H1 (cell line): ENCODE measurements around the gene NLRC3. TPM values are rescaled to one million over a fixed set of nuclear protein-coding genes. Genes with fewer than 3 reads are reported as not detected.

Experiments used
- CTCF ChIA-PET: fragments of 300-600 bp; sonication (Branson Sonifier 250); formaldehyde crosslinking; loops from one replicate; lab custom pipeline; 2021; ENCODE audit not compliant: partially characterized antibody; lab: Charles Lee
- POLR2A ChIA-PET: fragments of 300-600 bp; sonication (Branson Sonifier 250); formaldehyde crosslinking; loops from one replicate; lab custom pipeline; 2021; ENCODE audit warnings: inconsistent platforms; ENCODE audit not compliant: partially characterized antibody; lab: Charles Lee
- DNase-seq, 2 experiments: peaks; one replicate each; pipeline versions ENCODE4 v3.0.0 to v3.0.0-alpha.2; 2010 to 2022; ENCODE audit warnings: low spot score in 2 of 2, low read depth in 1 of 2, mixed read lengths in 1 of 2
- FAIRE-seq: peaks from 2 replicates; lab custom pipeline; 2011; peaks lifted over from hg19 to GRCh38; lab: Jason Lieb, UNC
- H2AFZ ChIP-seq: 2 replicates; pipeline ENCODE4 v1.8.1; 2012; ENCODE audit warnings: low read length, inconsistent platforms
- H2AK5ac ChIP-seq: 2 replicates; pipeline ENCODE4 v1.6.1; 2013; ENCODE audit warnings: low read depth, low read length
- H2BK120ac ChIP-seq: replicated peaks from 2 replicates; pipeline ENCODE3; 2013; ENCODE audit warnings: low read depth, low read length, inconsistent platforms
- H2BK12ac ChIP-seq: 2 replicates; pipeline ENCODE4 v1.6.1; 2013; ENCODE audit warnings: low read depth, low read length
- H2BK15ac ChIP-seq: 2 replicates; pipeline ENCODE4 v1.6.1; 2013; ENCODE audit warnings: low read length
- H2BK20ac ChIP-seq: 2 replicates; pipeline ENCODE4 v1.6.1; 2013; ENCODE audit warnings: low read length
- H2BK5ac ChIP-seq: 2 replicates; pipeline ENCODE4 v1.6.1; 2013; ENCODE audit warnings: low read depth, low read length
- H3K14ac ChIP-seq: 2 replicates; pipeline ENCODE4 v1.6.1; 2013; ENCODE audit warnings: inconsistent platforms; ENCODE audit not compliant: insufficient read length
- H3K18ac ChIP-seq: 2 replicates; pipeline ENCODE4 v1.6.1; 2013; ENCODE audit warnings: low read length; ENCODE audit errors: extremely low read depth
- H3K23ac ChIP-seq: 2 replicates; pipeline ENCODE4 v1.6.1; 2013; ENCODE audit warnings: inconsistent platforms; ENCODE audit not compliant: insufficient read length
- H3K23me2 ChIP-seq: 2 replicates; pipeline ENCODE4 v1.6.1; 2013; ENCODE audit warnings: low read depth, low read length
- H3K27ac ChIP-seq: 2 replicates; pipeline ENCODE4 v1.6.1; 2011; ENCODE audit warnings: low read depth, low read length, inconsistent platforms
- H3K27me3 ChIP-seq, 4 experiments: replicated peaks in 1 of 4; 1 replicate in 1 of 4; 2 replicates in 3 of 4; pipeline versions ENCODE4 v1.6.1 to v1.8.1; 2011 to 2013; ENCODE audit warnings: low read length in 3 of 4, mild to moderate bottlenecking in 3 of 4, inconsistent platforms in 2 of 4, mixed read lengths in 2 of 4, moderate library complexity in 1 of 4; ENCODE audit not compliant: control insufficient read depth in 3 of 4, insufficient read depth in 3 of 4; ENCODE audit errors: extremely low read depth in 1 of 4
- H3K36me3 ChIP-seq, 4 experiments: 2 replicates each; pipeline versions ENCODE4 v1.6.1 to v1.8.1; 2011 to 2013; ENCODE audit warnings: mild to moderate bottlenecking in 4 of 4, low read length in 3 of 4, moderate library complexity in 2 of 4, control low read depth in 1 of 4, inconsistent platforms in 1 of 4; ENCODE audit not compliant: insufficient read depth in 4 of 4, control insufficient read depth in 2 of 4
- H3K4ac ChIP-seq: replicated peaks from 2 replicates; pipeline ENCODE3; 2013; ENCODE audit warnings: low read length, low read depth, mixed read lengths, inconsistent platforms; ENCODE audit not compliant: insufficient read length
- H3K4me1 ChIP-seq, 4 experiments: replicated peaks in 1 of 4; 1 replicate in 1 of 4; 2 replicates in 3 of 4; pipeline versions ENCODE4 v1.6.1 to v1.8.1; 2011 to 2013; ENCODE audit warnings: low read length in 3 of 4, inconsistent platforms in 2 of 4, mixed read lengths in 1 of 4; ENCODE audit not compliant: insufficient read depth in 4 of 4, control insufficient read depth in 3 of 4
- H3K4me2 ChIP-seq, 2 experiments: 2 replicates each; pipeline versions ENCODE4 v1.6.1 to v1.8.1; 2011 to 2013; ENCODE audit warnings: low read depth in 2 of 2, low read length in 2 of 2, control low read depth in 1 of 2, inconsistent platforms in 1 of 2, mild to moderate bottlenecking in 1 of 2; ENCODE audit not compliant: insufficient read depth in 1 of 2
- H3K4me3 ChIP-seq, 4 experiments: fragments of 200-600, 300-600 bp in 1 of 4; sonication (generic), shearing (Covaris generic), sonication (Bioruptor Twin) in 1 of 4; 2 replicates each; pipeline versions ENCODE4 v1.5.1 to v1.8.1; 2011 to 2016; ENCODE audit warnings: low read length in 4 of 4, low read depth in 3 of 4, control low read depth in 2 of 4, inconsistent platforms in 2 of 4, mild to moderate bottlenecking in 2 of 4, mixed read lengths in 1 of 4, moderate library complexity in 1 of 4; ENCODE audit not compliant: insufficient read depth in 2 of 4; ENCODE audit errors: extremely low read depth in 1 of 4
- H3K56ac ChIP-seq: replicated peaks from 2 replicates; pipeline ENCODE3; 2013; ENCODE audit warnings: low read depth, mild to moderate bottlenecking, mixed read lengths, low read length, inconsistent platforms; ENCODE audit not compliant: insufficient read length
- H3K79me1 ChIP-seq: 2 replicates; pipeline ENCODE4 v1.6.1; 2013; ENCODE audit warnings: low read depth, low read length, control low read depth
- H3K79me2 ChIP-seq, 2 experiments: 2 replicates each; pipeline versions ENCODE4 v1.6.1 to v1.8.1; 2012 to 2013; ENCODE audit warnings: low read length in 2 of 2, mild to moderate bottlenecking in 2 of 2, inconsistent platforms in 1 of 2; ENCODE audit not compliant: insufficient read depth in 2 of 2, control insufficient read depth in 1 of 2
- H3K9ac ChIP-seq, 4 experiments: replicated peaks in 1 of 4; 1 replicate in 1 of 4; 2 replicates in 3 of 4; pipeline versions ENCODE4 v1.6.1 to v1.8.1; 2011 to 2013; ENCODE audit warnings: low read depth in 3 of 4, low read length in 3 of 4, control low read depth in 2 of 4, mild to moderate bottlenecking in 2 of 4, moderate library complexity in 2 of 4, inconsistent platforms in 1 of 4; ENCODE audit errors: extremely low read depth in 1 of 4
- H3K9me3 ChIP-seq, 2 experiments: 2 replicates each; pipeline versions ENCODE4 v1.6.1 to v1.8.1; 2012 to 2013; ENCODE audit warnings: mild to moderate bottlenecking in 2 of 2, moderate library complexity in 2 of 2, control low read depth in 1 of 2, inconsistent platforms in 1 of 2, low read depth in 1 of 2, low read length in 1 of 2, mixed read lengths in 1 of 2; ENCODE audit not compliant: insufficient read depth in 2 of 2
- H4K20me1 ChIP-seq, 2 experiments: replicated peaks in 1 of 2; 2 replicates each; pipeline versions ENCODE3 to v1.8.1; 2011 to 2013; ENCODE audit warnings: inconsistent platforms in 2 of 2, low read length in 2 of 2, mild to moderate bottlenecking in 1 of 2; ENCODE audit not compliant: insufficient read depth in 2 of 2, control insufficient read depth in 1 of 2
- H4K5ac ChIP-seq: 2 replicates; pipeline ENCODE4 v1.6.1; 2013; ENCODE audit warnings: low read length, low read depth, mixed read lengths, inconsistent platforms; ENCODE audit not compliant: insufficient read length
- H4K8ac ChIP-seq: 2 replicates; pipeline ENCODE4 v1.8.0; 2013; ENCODE audit warnings: mild to moderate bottlenecking, moderate library complexity, low read length, inconsistent platforms; ENCODE audit not compliant: insufficient read depth; ENCODE audit errors: extremely low read depth
- H4K91ac ChIP-seq: replicated peaks from 2 replicates; pipeline ENCODE3; 2013; ENCODE audit warnings: low read length, mixed read lengths, inconsistent platforms; ENCODE audit not compliant: insufficient read length
- BCL11A ChIP-seq, 2 experiments: IDR thresholded peaks; one replicate each; pipeline ENCODE4 v1.6.1; 2011; ENCODE audit warnings: low read depth in 2 of 2, low read length in 2 of 2, mild to moderate bottlenecking in 2 of 2
- CREB1 ChIP-seq: IDR thresholded peaks from 2 replicates; pipeline ENCODE4 v1.6.1; 2012; ENCODE audit warnings: inconsistent platforms
- GTF2F1 ChIP-seq: IDR thresholded peaks from 2 replicates; pipeline ENCODE4 v1.6.1; 2012; ENCODE audit warnings: low read depth, low read length, improper control_type of control experiment, borderline replicate concordance
- KDM4A ChIP-seq: IDR thresholded peaks from one replicate; pipeline ENCODE4 v1.7.1; 2012; ENCODE audit warnings: low read depth, mild to moderate bottlenecking, moderate library complexity, low read length, inconsistent platforms; ENCODE audit not compliant: severe bottlenecking
- POLR2A ChIP-seq, 2 experiments: IDR thresholded peaks; 1 replicate in 1 of 2; 2 replicates in 1 of 2; pipeline ENCODE4 v1.6.1; 2011; ENCODE audit warnings: low read depth in 2 of 2, low read length in 2 of 2, mild to moderate bottlenecking in 2 of 2; ENCODE audit errors: control extremely low read depth in 1 of 2
- RBBP5 ChIP-seq: IDR thresholded peaks from 2 replicates; pipeline ENCODE4 v1.7.1; 2012; ENCODE audit warnings: low read depth, mild to moderate bottlenecking, inconsistent platforms, low read length, moderate library complexity, borderline replicate concordance
- SP4 ChIP-seq: IDR thresholded peaks from 2 replicates; pipeline ENCODE4 v1.6.1; 2012; ENCODE audit warnings: low read length, inconsistent platforms
- SRF ChIP-seq: IDR thresholded peaks from 2 replicates; pipeline ENCODE4 v1.6.1; 2011; ENCODE audit warnings: mild to moderate bottlenecking, low read depth, low read length, moderate library complexity
- TAF7 ChIP-seq: optimal IDR thresholded peaks from 2 replicates; pipeline ENCODE3; 2011; ENCODE audit warnings: low read depth, mild to moderate bottlenecking, inconsistent platforms, low read length, moderate library complexity, borderline replicate concordance
- TCF12 ChIP-seq: IDR thresholded peaks from 2 replicates; pipeline ENCODE4 v1.6.1; 2011; ENCODE audit warnings: low read depth, mild to moderate bottlenecking, low read length
- ZNF274 ChIP-seq: IDR thresholded peaks from 2 replicates; pipeline ENCODE4 v1.7.0; 2012; ENCODE audit warnings: low read length, borderline replicate concordance; ENCODE audit errors: extremely low read depth
- WGBS, 2 experiments: shearing (Covaris generic) in 1 of 2; methylation state at CpG; one replicate each; pipeline versions ENCODE4 v1.1.6 to v1.1.7; 2013 to 2015; ENCODE audit warnings: low lambda C conversion rate in 2 of 2, mixed read lengths in 2 of 2, inconsistent platforms in 1 of 2, low coverage in 1 of 2, missing lambda C conversion rate in 1 of 2; ENCODE audit not compliant: insufficient replicate concordance in 2 of 2, insufficient coverage in 1 of 2, insufficient read length in 1 of 2; ENCODE audit errors: extremely low coverage in 1 of 2, missing lambda C conversion rate in 1 of 2; 5-methylcytosine and 5-hydroxymethylcytosine counted together
- polyA plus RNA-seq, 7 experiments: library from polyadenylated mRNA; depleted of rRNA in 3 of 7; stranded (reverse) in 5 of 7; unstranded in 2 of 7; fragments of >200 nt in 5 of 7; fragments of 200-250 nt in 2 of 7; gene quantifications; 1 replicate in 5 of 7; 2 replicates in 1 of 7; 4 replicates in 1 of 7; pipeline versions ENCODE4 v1.2.1 to v1.2.3, GENCODE V29; 2011 to 2013; ENCODE audit warnings: missing spikeins in 2 of 7, mixed read lengths in 2 of 7
- total RNA-seq: library from RNA; stranded (reverse); fragmentation: NEBNext Ultra II Directional; extraction: Animal tissue kit (Norgen Biotek cat#: 25700); gene quantifications from 2 replicates; pipeline ENCODE4 v1.2.1, GENCODE V29; 2021

Gene NLRC3
- total and polyA plus RNA-seq, 2 of the 8 experiments (the other 6 are each of a cell fraction or from before 2014, with no cell fraction given): 0.18 to 0.20 TPM

DNA sequence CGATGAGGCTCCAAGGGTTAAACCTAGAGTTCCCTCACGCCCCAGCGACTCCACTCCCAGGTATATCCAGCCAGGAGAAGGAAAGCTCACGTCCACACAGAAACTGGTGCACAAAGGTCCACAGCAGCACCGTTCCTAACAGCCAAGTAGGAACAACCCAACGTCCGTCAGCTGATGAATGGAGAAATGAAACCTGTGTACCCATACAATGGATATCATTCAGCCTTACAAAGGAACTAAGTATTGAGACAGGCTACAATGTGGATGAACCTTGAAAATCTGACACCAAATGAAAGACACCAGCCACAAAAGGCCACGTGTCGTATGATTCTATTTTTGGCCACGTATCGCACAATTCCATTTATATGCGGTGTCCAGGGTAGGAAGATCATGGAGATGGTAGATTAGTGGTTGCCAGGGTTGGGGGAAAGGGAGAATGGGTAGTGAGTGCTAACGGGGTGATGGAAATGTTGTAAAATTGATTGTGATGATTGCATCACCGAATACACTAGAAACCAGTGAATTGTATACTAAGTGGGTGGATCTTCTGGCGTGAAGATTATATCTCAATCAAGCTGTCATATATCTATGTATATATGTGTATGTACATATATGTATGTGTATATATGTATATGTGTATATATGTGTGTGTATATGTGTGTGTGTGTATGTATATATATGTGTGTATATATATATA, 30.1 kb downstream of the NLRC3 start:
- Histone ChIP-seq H2BK120ac (no peak overlapping the region), H3K4me1 (peaks cover 0 to 6% (median 3%) of the 10 kb centered on the region in 4 experiments; a peak in 5 of 7 replicates), H4K8ac (no peak overlapping the region), H4K91ac (no peak overlapping the region), H3K79me1 (no peaks in the 10 kb centered on the region), H3K18ac (no peak overlapping the region), H3K23me2 (peaks cover 13% of the 10 kb centered on the region; the same call in 1 of the 2 replicates), H2BK15ac (no peak overlapping the region), H2BK12ac (no peak overlapping the region), H3K23ac (no peak overlapping the region), H2BK20ac (no peak overlapping the region), H2AFZ (no peak overlapping the region), H3K56ac (no peak overlapping the region), H3K4me2 (no peak overlapping the region; a peak in 1 of 4 replicates), H3K9me3 (no peaks in the 10 kb centered on the region; a peak in 1 of 4 replicates), H4K20me1 (peaks cover 0 to 9% of the 10 kb centered on the region in 2 experiments), H3K14ac (no peak overlapping the region), H3K9ac (no peak overlapping the region), H3K79me2 (no peaks in the 10 kb centered on the region), H3K27me3 (peaks cover 0 to 5% (median 0%) of the 10 kb centered on the region in 4 experiments; a peak in 2 of 7 replicates), H4K5ac (no peak overlapping the region), H2AK5ac (no peak overlapping the region), H3K4ac (no peak overlapping the region), H2BK5ac (no peak overlapping the region), H3K4me3 (no peak overlapping the region), H3K27ac (no peak overlapping the region), H3K36me3 (no peaks in the 10 kb centered on the region)
- WGBS, 2 experiments: 88% methylated on average over 15 of the region's 15 CpGs; no CpG with 5 or more reads in 1 of the 2 experiments
- DNase-seq: no peak
- POLR2A ChIA-PET: no interaction called here
- CTCF ChIA-PET: interaction anchor here (0.6 to 1.3 kb wide), 5 partner anchors 14 to 793 kb away, joined by 3 to 4 read pairs (median 3); no protein-coding TSS in a partner anchor
- no peak for FAIRE-seq
- TF ChIP-seq SRF (no peak), GTF2F1 (no peak), KDM4A (no peak), TAF7 (no peak), POLR2A (IDR thresholded peaks at IDR 0.05; ENCODE audit: control extremely low read depth in 1 of 2, low read depth in 2 of 2, low read length in 2 of 2) (no peak), RBBP5 (no peak), SP4 (no peak), BCL11A (IDR thresholded peaks at IDR 0.05; ENCODE audit: low read depth in 2 of 2, low read length in 2 of 2) (no peak), CREB1 (no peak), TCF12 (no peak), ZNF274 (no peak)
- TF ChIP-seq, all 59 proteins: peak for 0
